ENCODE measurements around the gene PLB1. TPM values are rescaled to one million over a fixed set of nuclear protein-coding genes. Genes with fewer than 3 reads are reported as not detected.

The PLB1 gene
- total RNA-seq, 1 donor from 2014 or later = 0.64 TPM

GRCh38 chr2:28570431-28570830, 74.6 kb downstream of the PLB1 start:
- Mint-ChIP-seq H3K27ac (ENCODE audit: unreplicated experiment) (no peak overlapping the region), H3K4me1 (ENCODE audit: unreplicated experiment) (peaks cover 4% of the 10 kb centered on the region), H3K4me3 (ENCODE audit: unreplicated experiment) (no peak overlapping the region), H3K36me3 (ENCODE audit: unreplicated experiment) (peaks cover 2% of the 10 kb centered on the region), H3K27me3 (ENCODE audit: unreplicated experiment) (no peaks in the 10 kb centered on the region), H3K9me3 (ENCODE audit: unreplicated experiment) (peaks cover 5% of the 10 kb centered on the region)
- TF ChIP-seq, protein P1, sequence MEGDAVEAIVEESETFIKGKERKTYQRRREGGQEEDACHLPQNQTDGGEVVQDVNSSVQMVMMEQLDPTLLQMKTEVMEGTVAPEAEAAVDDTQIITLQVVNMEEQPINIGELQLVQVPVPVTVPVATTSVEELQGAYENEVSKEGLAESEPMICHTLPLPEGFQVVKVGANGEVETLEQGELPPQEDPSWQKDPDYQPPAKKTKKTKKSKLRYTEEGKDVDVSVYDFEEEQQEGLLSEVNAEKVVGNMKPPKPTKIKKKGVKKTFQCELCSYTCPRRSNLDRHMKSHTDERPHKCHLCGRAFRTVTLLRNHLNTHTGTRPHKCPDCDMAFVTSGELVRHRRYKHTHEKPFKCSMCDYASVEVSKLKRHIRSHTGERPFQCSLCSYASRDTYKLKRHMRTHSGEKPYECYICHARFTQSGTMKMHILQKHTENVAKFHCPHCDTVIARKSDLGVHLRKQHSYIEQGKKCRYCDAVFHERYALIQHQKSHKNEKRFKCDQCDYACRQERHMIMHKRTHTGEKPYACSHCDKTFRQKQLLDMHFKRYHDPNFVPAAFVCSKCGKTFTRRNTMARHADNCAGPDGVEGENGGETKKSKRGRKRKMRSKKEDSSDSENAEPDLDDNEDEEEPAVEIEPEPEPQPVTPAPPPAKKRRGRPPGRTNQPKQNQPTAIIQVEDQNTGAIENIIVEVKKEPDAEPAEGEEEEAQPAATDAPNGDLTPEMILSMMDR (IDR thresholded peaks at IDR 0.05) = no peak
- DNase-seq (ENCODE audit: extremely low spot score, unreplicated experiment) = no peak

DNA sequence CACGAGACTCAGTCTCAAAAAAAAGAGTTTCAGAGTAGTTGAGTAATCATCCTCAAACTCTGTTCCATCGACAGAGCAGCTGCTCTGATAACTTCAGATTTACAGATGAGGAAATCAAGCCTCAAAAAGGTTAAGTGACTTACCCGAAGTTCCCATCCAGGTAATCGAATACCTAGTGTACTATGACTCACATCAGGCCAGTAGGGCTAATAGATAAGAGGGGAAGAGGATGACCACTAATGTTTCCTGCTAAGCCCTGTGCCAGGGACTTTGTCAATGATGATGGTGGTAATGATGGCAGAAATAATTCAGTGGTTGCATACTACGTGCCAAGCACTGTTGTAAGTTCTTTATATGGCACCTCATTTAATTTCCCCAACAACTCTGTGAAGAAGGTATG, 80.9 kb downstream of the PLB1 start:
- Mint-ChIP-seq H3K27ac (ENCODE audit: unreplicated experiment) (no peak overlapping the region), H3K4me3 (ENCODE audit: unreplicated experiment) (no peak overlapping the region), H3K36me3 (ENCODE audit: unreplicated experiment) (no peaks in the 10 kb centered on the region), H3K4me1 (ENCODE audit: unreplicated experiment) (peaks cover under 1% of the 10 kb centered on the region), H3K9me3 (ENCODE audit: unreplicated experiment) (no peaks in the 10 kb centered on the region), H3K27me3 (ENCODE audit: unreplicated experiment) (no peaks in the 10 kb centered on the region)
- TF ChIP-seq, protein P1 (IDR thresholded peaks at IDR 0.05) = no peak
- no peak for DNase-seq (ENCODE audit: extremely low spot score, unreplicated experiment)

DNA sequence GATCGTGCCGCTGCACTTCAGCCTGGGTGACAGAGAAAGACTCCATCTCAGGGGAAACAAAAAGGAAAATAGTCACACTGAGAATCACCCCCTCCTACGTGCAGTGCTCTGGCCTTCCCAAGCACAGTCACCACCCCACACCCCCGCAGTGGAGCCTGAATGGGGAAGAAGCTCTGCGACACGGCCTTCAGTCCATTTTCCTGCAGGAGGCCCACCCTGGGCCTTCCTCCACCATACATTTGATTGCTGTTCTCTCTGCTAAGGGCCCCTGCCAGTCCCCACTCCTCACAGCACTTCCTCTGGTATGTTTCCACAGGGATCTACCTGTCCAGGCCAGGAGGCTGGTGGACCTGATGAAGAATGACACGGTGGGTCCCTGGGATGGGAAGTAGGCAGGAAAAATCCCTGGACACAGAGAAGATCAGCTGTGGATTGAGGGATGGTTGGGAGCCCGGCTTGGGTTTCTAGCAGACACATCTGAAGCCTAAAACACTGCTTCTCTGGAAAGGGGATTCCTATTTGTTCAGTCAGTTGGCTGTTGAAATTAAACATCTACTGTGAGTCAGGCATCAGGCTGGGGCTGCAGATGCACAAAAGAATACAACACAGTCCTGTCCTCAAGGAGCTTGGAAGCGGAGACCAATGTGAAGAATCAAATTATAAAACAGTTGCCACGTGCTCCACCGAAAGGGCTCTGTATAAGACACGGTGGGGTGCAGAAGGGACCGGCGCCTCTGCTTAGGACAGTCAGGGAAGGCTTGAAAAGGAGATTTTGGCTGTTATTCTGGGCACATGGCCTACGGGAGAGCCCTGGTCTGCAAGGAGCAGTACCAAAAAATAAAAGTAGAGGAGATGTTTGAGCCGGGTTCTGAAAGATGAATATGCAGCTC, 82.2 kb downstream of the PLB1 start:
- Mint-ChIP-seq H3K4me1 (ENCODE audit: unreplicated experiment) (peaks cover 8% of the 10 kb centered on the region), H3K9me3 (ENCODE audit: unreplicated experiment) (no peaks in the 10 kb centered on the region), H3K36me3 (ENCODE audit: unreplicated experiment) (no peaks in the 10 kb centered on the region), H3K4me3 (ENCODE audit: unreplicated experiment) (no peak overlapping the region), H3K27ac (ENCODE audit: unreplicated experiment) (no peak overlapping the region), H3K27me3 (ENCODE audit: unreplicated experiment) (no peaks in the 10 kb centered on the region)
- DNase-seq (ENCODE audit: extremely low spot score, unreplicated experiment) = no peak
- TF ChIP-seq, protein P1 (IDR thresholded peaks at IDR 0.05) = no peak

GRCh38 chr2:28578774-28579173, 82.9 kb downstream of the PLB1 start:
- H3K4me1 Mint-ChIP-seq (ENCODE audit: unreplicated experiment) = peaks cover 14% of the 10 kb centered on the region
- TF ChIP-seq, protein P1 (IDR thresholded peaks at IDR 0.05) = no peak
- H3K27ac Mint-ChIP-seq (ENCODE audit: unreplicated experiment) = no peak overlapping the region
- no peak overlapping the region for H3K4me3 Mint-ChIP-seq (ENCODE audit: unreplicated experiment)
- DNase-seq (ENCODE audit: extremely low spot score, unreplicated experiment) = no peak
- H3K27me3 Mint-ChIP-seq (ENCODE audit: unreplicated experiment) = no peaks in the 10 kb centered on the region
- H3K36me3 Mint-ChIP-seq (ENCODE audit: unreplicated experiment) = no peaks in the 10 kb centered on the region
- no peaks in the 10 kb centered on the region for H3K9me3 Mint-ChIP-seq (ENCODE audit: unreplicated experiment)

DNA sequence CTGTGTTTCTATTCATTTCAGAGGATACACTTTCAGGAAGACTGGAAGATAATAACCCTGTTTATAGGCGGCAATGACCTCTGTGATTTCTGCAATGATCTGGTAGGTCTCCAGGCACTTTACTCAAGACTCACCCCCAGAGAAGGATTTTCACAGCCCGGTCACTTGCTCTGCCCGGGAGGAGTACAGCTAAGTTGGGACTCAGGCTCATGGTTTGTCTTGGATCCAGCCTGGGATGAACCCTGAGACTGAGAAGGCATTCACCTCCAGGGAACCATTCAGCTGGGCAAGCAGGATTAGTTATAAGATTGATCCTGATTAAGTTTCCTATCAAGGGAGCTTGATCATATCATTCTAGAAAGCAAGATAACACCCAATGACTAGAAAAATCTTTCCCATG, 83.7 kb downstream of the PLB1 start:
- Mint-ChIP-seq H3K36me3 (ENCODE audit: unreplicated experiment) (no peaks in the 10 kb centered on the region), H3K27ac (ENCODE audit: unreplicated experiment) (no peak overlapping the region), H3K4me1 (ENCODE audit: unreplicated experiment) (peaks cover 23% of the 10 kb centered on the region), H3K27me3 (ENCODE audit: unreplicated experiment) (no peaks in the 10 kb centered on the region), H3K9me3 (ENCODE audit: unreplicated experiment) (no peaks in the 10 kb centered on the region), H3K4me3 (ENCODE audit: unreplicated experiment) (no peak overlapping the region)
- DNase-seq (ENCODE audit: extremely low spot score, unreplicated experiment) = no peak
- TF ChIP-seq, protein P1 (IDR thresholded peaks at IDR 0.05) = no peak

Measured in osteocyte (in vitro differentiated cells).